Upper lobe of right lung (tissue), 1 donor: ENCODE data around the gene C5orf47. TPM values are rescaled to one million over a fixed set of nuclear protein-coding genes. Genes with fewer than 3 reads are reported as not detected.
A peak's percentile ranks its signal among the peaks of the same experiment; 100 is the strongest.

Experiments used
- ATAC-seq: fragments of 200-7000 bp; cut with Tn5 transposase; one replicate; pipeline ENCODE4 v1.9.1; 2020; ENCODE audit warnings: mild to moderate bottlenecking, moderate library complexity
- DNase-seq: peaks from one replicate; pipeline ENCODE4 v3.0.0-alpha.2; 2020
- H3K27ac ChIP-seq: fragments of 200-600 bp; one replicate; pipeline ENCODE4 v1.8.0; 2022
- H3K27me3 ChIP-seq: fragments of 200-600 bp; one replicate; pipeline ENCODE4 v1.8.0; 2022; ENCODE audit warnings: mild to moderate bottlenecking
- H3K36me3 ChIP-seq: fragments of 200-600 bp; one replicate; pipeline ENCODE4 v1.8.0; 2022
- H3K4me1 ChIP-seq: fragments of 200-600 bp; one replicate; pipeline ENCODE4 v1.8.0; 2022
- H3K4me3 ChIP-seq: fragments of 200-600 bp; one replicate; pipeline ENCODE4 v1.8.0; 2022; ENCODE audit warnings: mild to moderate bottlenecking
- H3K9me3 ChIP-seq: fragments of 200-600 bp; one replicate; pipeline ENCODE4 v1.8.0; 2022
- CTCF ChIP-seq: fragments of 200-600 bp; IDR thresholded peaks from one replicate; pipeline ENCODE4 v1.8.0; 2022; ENCODE audit warnings: antibody characterized with exemption
- intact Hi-C: fragments of 100-400 bp; cut with DNase I; formaldehyde crosslinking; loops from one replicate; pipeline ENCODE4 v1.11.0; 2022
- total RNA-seq: library from RNA; stranded (reverse); fragmentation: NEBNext Ultra II Directional; extraction: Animal tissue kit (Norgen Biotek cat#: 25700); gene quantifications from one replicate; pipeline ENCODE4 v1.2.1, GENCODE V29; 2021
- donor health status: DM: no; HTN: yes; CAD: no; lungs with severe emphysema.

The C5orf47 gene
- total RNA-seq, 1 donor from 2014 or later = not detected

DNA sequence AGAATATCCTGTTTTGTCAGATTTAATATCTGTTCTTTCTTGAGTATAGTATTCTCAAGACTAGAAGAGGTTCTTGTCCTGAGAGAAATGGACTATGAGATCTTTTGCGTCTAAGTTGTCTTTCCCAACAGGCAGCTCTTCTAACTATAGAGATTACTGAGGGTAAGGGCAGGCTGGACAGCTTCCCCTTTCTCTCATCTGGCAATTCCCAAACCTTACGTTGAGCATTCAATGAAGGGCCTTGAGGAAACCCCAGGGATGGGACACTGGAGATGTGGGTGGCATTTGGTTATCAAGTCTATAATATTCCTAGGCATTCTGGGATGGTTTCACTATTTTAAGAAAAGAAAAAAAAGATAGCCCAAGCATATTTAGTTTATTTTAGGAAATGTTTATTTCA lies 28.0 kb upstream of the C5orf47 start:
- H3K36me3 ChIP-seq = peaks cover 33% of the 10 kb centered on the region
- H3K27me3 ChIP-seq = no peaks in the 10 kb centered on the region
- no peaks in the 10 kb centered on the region for H3K4me1 ChIP-seq
- intact Hi-C loops = no loop called here
- no peak for ATAC-seq
- DNase-seq = no peak
- no peak overlapping the region for H3K27ac ChIP-seq
- no peak overlapping the region for H3K4me3 ChIP-seq
- TF ChIP-seq CTCF = no peak
- no peaks in the 10 kb centered on the region for H3K9me3 ChIP-seq

GRCh38 chr5:173961418-173961817 lies 27.6 kb upstream of the C5orf47 start:
- H3K36me3 ChIP-seq = peaks cover 28% of the 10 kb centered on the region
- no peak overlapping the region for H3K27ac ChIP-seq
- ATAC-seq (no peak), DNase-seq (no peak)
- H3K27me3 ChIP-seq = no peaks in the 10 kb centered on the region
- H3K4me3 ChIP-seq = no peak overlapping the region
- no peaks in the 10 kb centered on the region for H3K9me3 ChIP-seq
- intact Hi-C loops = no loop called here
- no peaks in the 10 kb centered on the region for H3K4me1 ChIP-seq
- TF ChIP-seq CTCF = no peak

DNA sequence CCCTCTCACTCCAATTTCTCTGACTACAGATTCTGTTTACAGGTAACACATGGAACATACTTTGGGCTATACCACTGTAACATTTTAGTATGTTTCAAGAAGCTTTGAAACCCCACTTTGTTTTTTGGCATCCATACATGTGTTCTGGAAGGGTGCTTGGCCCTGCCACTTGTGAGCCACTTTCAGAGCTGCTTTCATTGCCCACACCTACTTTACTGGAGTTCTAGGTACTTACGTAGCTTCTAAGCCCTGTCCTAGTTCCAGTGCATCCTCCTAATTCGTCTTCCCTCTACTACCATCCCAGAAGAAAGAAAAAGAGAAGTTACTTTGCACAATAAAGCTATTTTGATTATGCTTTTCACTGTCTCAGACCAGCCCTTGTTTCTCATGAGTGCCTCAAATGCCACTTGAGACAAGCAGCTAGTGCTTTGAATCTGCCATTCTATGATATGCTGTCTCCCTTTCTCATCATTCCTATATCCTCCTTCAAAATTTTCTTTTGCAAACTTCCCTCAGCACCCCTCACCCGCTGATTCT lies 26.5 kb upstream of the C5orf47 start:
- H3K4me3 ChIP-seq = no peak overlapping the region
- no peaks in the 10 kb centered on the region for H3K9me3 ChIP-seq
- intact Hi-C loops = no loop called here
- no peak overlapping the region for H3K27ac ChIP-seq
- DNase-seq = no peak
- no peak for TF ChIP-seq CTCF
- H3K27me3 ChIP-seq = no peaks in the 10 kb centered on the region
- H3K36me3 ChIP-seq = peaks cover 19% of the 10 kb centered on the region
- no peaks in the 10 kb centered on the region for H3K4me1 ChIP-seq
- ATAC-seq = peak; percentile 69

DNA sequence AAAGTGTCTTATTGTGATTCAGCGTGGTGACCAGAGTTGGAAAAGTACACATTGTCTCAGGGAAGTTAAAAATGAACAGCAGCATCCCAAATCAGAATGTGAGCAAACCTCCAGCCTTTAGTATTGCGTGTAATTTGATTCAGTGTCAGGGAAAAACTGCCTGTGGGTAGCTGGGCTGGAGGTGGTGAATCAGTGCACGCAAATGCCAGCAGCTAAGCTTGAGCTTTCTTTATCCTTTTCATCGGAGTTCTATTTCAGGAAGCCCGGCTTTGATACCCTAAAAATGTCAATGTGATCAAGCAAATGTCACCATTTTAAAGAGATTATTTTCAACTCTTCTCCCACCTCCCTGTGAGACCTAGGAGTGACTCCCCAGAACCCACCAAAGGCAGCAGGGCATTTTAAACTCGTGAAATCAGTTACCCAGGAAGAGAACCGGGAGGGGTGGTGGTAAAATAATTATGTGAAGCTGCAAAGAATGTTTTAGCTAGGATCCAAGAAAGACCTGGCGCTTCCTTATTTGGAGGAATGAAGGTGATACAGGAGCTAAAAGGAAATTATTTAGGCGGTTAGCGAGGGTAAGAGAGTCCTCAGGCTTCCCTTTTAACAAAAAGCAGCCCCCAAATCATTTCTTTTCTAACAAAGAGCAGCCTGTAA lies 25.7 kb upstream of the C5orf47 start:
- no peak for TF ChIP-seq CTCF
- peak overlapping the region; percentile 28 for H3K4me3 ChIP-seq
- no peaks in the 10 kb centered on the region for H3K4me1 ChIP-seq
- no peaks in the 10 kb centered on the region for H3K9me3 ChIP-seq
- no peaks in the 10 kb centered on the region for H3K27me3 ChIP-seq
- H3K27ac ChIP-seq = peak overlapping the region; percentile 67
- DNase-seq (no peak), ATAC-seq (no peak)
- peaks cover 11% of the 10 kb centered on the region for H3K36me3 ChIP-seq
- intact Hi-C loops = no loop called here

DNA sequence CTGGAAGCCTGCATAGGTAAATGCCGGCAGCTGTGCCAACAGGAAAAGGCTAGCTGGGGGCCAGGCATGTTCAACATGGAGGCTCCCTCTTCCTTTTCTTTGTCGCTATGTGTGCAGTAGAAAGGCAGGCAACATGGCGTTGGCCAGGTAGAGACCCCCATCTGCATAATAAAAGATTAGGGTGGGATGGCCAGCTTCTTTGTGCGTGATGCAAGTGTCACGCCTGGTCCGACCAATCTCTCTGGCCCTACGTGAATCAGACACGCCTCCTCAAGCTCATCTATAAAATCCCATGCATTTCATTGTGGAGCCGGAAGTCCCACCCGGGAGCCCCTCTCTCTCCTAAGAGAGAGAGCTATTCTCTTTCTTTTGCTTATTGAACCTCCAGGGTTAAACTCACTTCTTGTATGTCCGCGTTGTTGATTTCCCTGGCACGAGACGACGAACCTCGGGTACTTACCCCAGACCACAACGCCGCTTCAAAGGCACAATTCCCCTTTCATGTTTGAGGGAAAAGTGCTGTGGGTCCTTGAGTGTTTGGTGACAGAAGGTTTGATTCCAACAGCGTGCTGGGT lies 25.0 kb upstream of the C5orf47 start:
- Histone ChIP-seq H3K4me3 (peak overlapping the region; percentile 28), H3K27ac (peak overlapping the region; percentile 67)
- peak; percentile 58 for ATAC-seq

More for the DNA sequence above, 25.0 kb upstream of the C5orf47 start:
- peaks cover 4% of the 10 kb centered on the region for H3K36me3 ChIP-seq
- TF ChIP-seq CTCF = no peak
- DNase-seq = no peak
- intact Hi-C loops = no loop called here
- no peaks in the 10 kb centered on the region for H3K9me3 ChIP-seq
- no peaks in the 10 kb centered on the region for H3K4me1 ChIP-seq
- no peaks in the 10 kb centered on the region for H3K27me3 ChIP-seq
